Stimulated activated CD4-positive, alpha-beta T cell treated with anti-CD3 and anti-CD28 coated beads, Interleukin-4, amount 100 ng/mL, for 4 hours (primary cell): ENCODE data around the gene BAHD1.

Source experiments
- DNase-seq, 2 experiments: peaks; one replicate each; pipeline ENCODE4 v3.0.0-alpha.2; 2020

BAHD1 gene

GRCh38 chr15:40424483-40425115 is 16.2 kb upstream of the BAHD1 start:
- no peak for DNase-seq

- DNase-seq = no peak
These were observed 15.1 kb upstream of the BAHD1 start for GRCh38 chr15:40425681-40426080.

- DNase-seq = no peak
These were observed 13.6 kb upstream of the BAHD1 start for GRCh38 chr15:40427188-40427587.

- DNase-seq = no peak
These were observed 12.6 kb upstream of the BAHD1 start for GRCh38 chr15:40428185-40428584.

- DNase-seq = no peak
These were observed 11.6 kb upstream of the BAHD1 start for GRCh38 chr15:40429068-40429710.

GRCh38 chr15:40430271-40430805 is 10.4 kb upstream of the BAHD1 start:
- no peak for DNase-seq

- DNase-seq = no peak
These were observed 5.6 kb upstream of the BAHD1 start for GRCh38 chr15:40435023-40435709.

GRCh38 chr15:40435710-40436089 is 5.1 kb upstream of the BAHD1 start:
- no peak for DNase-seq

- DNase-seq = no peak
These were observed 4.4 kb upstream of the BAHD1 start for GRCh38 chr15:40436116-40436891.

- DNase-seq = no peak
These were observed 3.6 kb upstream of the BAHD1 start for GRCh38 chr15:40436892-40437751.

- DNase-seq = no peak
These were observed 2.7 kb upstream of the BAHD1 start for GRCh38 chr15:40437752-40438687.

GRCh38 chr15:40438712-40439111 is 2.0 kb upstream of the BAHD1 start:
- DNase-seq = no peak

- no peak for DNase-seq
These were observed 1.2 kb upstream of the BAHD1 start for GRCh38 chr15:40439461-40439959.

GRCh38 chr15:40439960-40440742 is 602 bp upstream of the BAHD1 start:
- DNase-seq = peak; percentile 22 to 43

GRCh38 chr15:40441565-40442531 is 1.1 kb downstream of the BAHD1 start:
- DNase-seq = peak; percentile 19 to 26

- DNase-seq = no peak
These were observed 2.5 kb downstream of the BAHD1 start for GRCh38 chr15:40443255-40443654.

GRCh38 chr15:40443846-40444245 is 3.1 kb downstream of the BAHD1 start:
- no peak for DNase-seq

- DNase-seq = no peak
These were observed 4.0 kb downstream of the BAHD1 start for GRCh38 chr15:40444736-40445135.

- DNase-seq = no peak
These were observed 4.7 kb downstream of the BAHD1 start for GRCh38 chr15:40445421-40445922.
